Measurements from ENCODE around the gene POU6F2. TPM values are rescaled to one million over a fixed set of nuclear protein-coding genes. Genes with fewer than 3 reads are reported as not detected.

POU6F2 gene
- total and polyA plus RNA-seq, 9 of the 15 experiments (the other 6 are each of a cell fraction or from before 2014, with no cell fraction given) = 0.29 to 1.5 (median 0.96) TPM

- no TSS peak for BruUV-seq (replicated peaks)
- Histone ChIP-seq H2AFZ (ENCODE audit: low read depth, low read length) (no peak overlapping the region), H4K20me1 (replicated peaks; ENCODE audit: control insufficient read depth, insufficient read depth, low read length) (no peaks in the 10 kb centered on the region; the same call in 1 of the 2 replicates), H3K9me3 (replicated peaks; ENCODE audit: control insufficient read depth, insufficient read depth, low read depth, low read length) (no peaks in the 10 kb centered on the region), H3K9ac (ENCODE audit: insufficient read depth in 1 of 2, low read depth in 2 of 2, low read length in 2 of 2) (no peak overlapping the region), H3K27me3 (ENCODE audit: control insufficient read depth in 2 of 2, insufficient read depth in 2 of 2, low read length in 2 of 2) (peaks cover 0 to 2% of the 10 kb centered on the region in 2 experiments; a peak in 3 of 5 replicates), H3K79me2 (ENCODE audit: control insufficient read depth, insufficient read depth, low read length) (no peaks in the 10 kb centered on the region), H3K4me3 (no peak overlapping the region), H3K27ac (ENCODE audit: extremely low read depth, low read depth, low read length) (no peak overlapping the region), H3K9me1 (ENCODE audit: control insufficient read depth, insufficient read depth, low read length) (no peaks in the 10 kb centered on the region), H3K4me1 (replicated peaks in 1 of 2; ENCODE audit: control insufficient read depth in 2 of 2, insufficient read depth in 2 of 2, low read length in 2 of 2) (no peaks in the 10 kb centered on the region), H3K4me2 (ENCODE audit: insufficient read depth, low read length) (no peak overlapping the region), H3K36me3 (ENCODE audit: control insufficient read depth, insufficient read depth, low read length) (no peaks in the 10 kb centered on the region)
- intact Hi-C loops (cut with micrococcal nuclease) (no loop called here), in situ Hi-C loops (cut with MboI) (no loop called here)
- TF ChIP-seq ZNF77 (CRISPR knock-in tag; IDR thresholded peaks at IDR 0.05) = no peak
- TF ChIP-seq ADNP (tag; IDR thresholded peaks at IDR 0.05) = no peak
- no peak for TF ChIP-seq PKNOX1 (IDR thresholded peaks at IDR 0.05)
- no peak for TF ChIP-seq NKRF (IDR thresholded peaks at IDR 0.05; ENCODE audit: borderline replicate concordance)
- TF ChIP-seq E4F1 (CRISPR knock-in tag; IDR thresholded peaks at IDR 0.05; ENCODE audit: borderline replicate concordance) = no peak
- TF ChIP-seq ZNF639 (CRISPR knock-in tag; conservative IDR thresholded peaks at IDR 0.05 in 1 of 2, IDR thresholded peaks at IDR 0.05 in 1 of 2) = no peak
- TF ChIP-seq PCBP1 (IDR thresholded peaks at IDR 0.05; ENCODE audit: low read depth, low read length, poor library complexity, severe bottlenecking) = no peak
- TF ChIP-seq ETS2 (tag; IDR thresholded peaks at IDR 0.05; ENCODE audit: borderline replicate concordance, poor library complexity, severe bottlenecking) = no peak
- TF ChIP-seq ZNF134 (CRISPR knock-in tag; conservative IDR thresholded peaks at IDR 0.05) = no peak
- TF ChIP-seq FOXJ3 (CRISPR knock-in tag; IDR thresholded peaks at IDR 0.05) = no peak
- no peak for TF ChIP-seq DMBX1 (CRISPR knock-in tag; IDR thresholded peaks at IDR 0.05; ENCODE audit: borderline replicate concordance)
- CTCF ChIA-PET (ENCODE audit: low intra/inter-chr PET ratio) = no interaction called here
- POLR2A ChIA-PET = no interaction called here
- 5% methylated on average over 2 of the region's 2 CpGs for WGBS (ENCODE audit: insufficient coverage, low coverage, missing lambda C conversion rate)
- ATAC-seq (no peak), DNase-seq (ENCODE audit: extremely low read depth in 1 of 4, low spot score in 3 of 4) (no peak), FAIRE-seq (no peak)
These were observed 444.0 kb downstream of the POU6F2 start for GRCh38 chr7:39421661-39422060.
